ENCODE measurements around the gene TNNI3.

TNNI3 gene

GRCh38 chr19:55166530-55167268 lies 9.2 kb upstream of the TNNI3 start, which contains the start of gene DNAAF3:
Gene DNAAF3 (minus strand): TSS chr19:55166613. CDS start chr19:55166413, 200 bp downstream.
- no peak within 1 kb of the TSS for H3K4me2 ChIP-seq (ENCODE audit: low read depth, low read length, poor library complexity, severe bottlenecking)
- no peak within 1 kb of the TSS for H3K4me3 ChIP-seq (ENCODE audit: insufficient read depth, low read length, poor library complexity, severe bottlenecking)
- H3K9me3 ChIP-seq (ENCODE audit: insufficient read depth, low read length): no peaks in the 10 kb centered on the region
- no peak within 1 kb of the TSS for H2AFZ ChIP-seq (ENCODE audit: low read depth, low read length, severe bottlenecking)
- no peaks in the 10 kb centered on the region for H4K20me1 ChIP-seq (ENCODE audit: low read depth, low read length)
- no peaks in the 10 kb centered on the region for H3K27me3 ChIP-seq (ENCODE audit: low read length)
- H3K27ac ChIP-seq (ENCODE audit: low read depth, low read length): no peak within 1 kb of the TSS
- H3F3A ChIP-seq (ENCODE audit: insufficient read depth): 0 out of 2 replicates have a peak, but pooled peaks cover 3% of the 10 kb centered on the region
- no peaks in the 10 kb centered on the region for H3K9me2 ChIP-seq (replicated peaks; ENCODE audit: insufficient read depth, low read length)
- TF ChIP-seq CTCF (IDR thresholded peaks at IDR 0.05; ENCODE audit: insufficient read depth, low read length, poor library complexity, severe bottlenecking) (no peak), EZH2phosphoT487 (conservative IDR thresholded peaks at IDR 0.05; ENCODE audit: low read length) (no peak)
- H3K9ac ChIP-seq (ENCODE audit: low read length): no peak within 1 kb of the TSS
- no peaks in the 10 kb centered on the region for H3K79me2 ChIP-seq (ENCODE audit: insufficient read depth, low read length)
- no peaks in the 10 kb centered on the region for H3K36me3 ChIP-seq (ENCODE audit: low read length)

GRCh38 chr19:55165952-55166529 lies 8.5 kb upstream of the TNNI3 start:
- Histone ChIP-seq H3K27ac (ENCODE audit: low read depth, low read length) (no peak overlapping the region), H4K20me1 (ENCODE audit: low read depth, low read length) (no peaks in the 10 kb centered on the region), H3F3A (ENCODE audit: insufficient read depth) (0 out of 2 replicates have a peak, but pooled peaks cover 3% of the 10 kb centered on the region), H3K4me2 (ENCODE audit: low read depth, low read length, poor library complexity, severe bottlenecking) (no peak overlapping the region), H3K9me3 (ENCODE audit: insufficient read depth, low read length) (no peaks in the 10 kb centered on the region), H3K9me2 (replicated peaks; ENCODE audit: insufficient read depth, low read length) (no peaks in the 10 kb centered on the region), H3K79me2 (ENCODE audit: insufficient read depth, low read length) (no peaks in the 10 kb centered on the region), H3K4me3 (ENCODE audit: insufficient read depth, low read length, poor library complexity, severe bottlenecking) (no peak overlapping the region), H2AFZ (ENCODE audit: low read depth, low read length, severe bottlenecking) (no peak overlapping the region), H3K27me3 (ENCODE audit: low read length) (no peaks in the 10 kb centered on the region), H3K36me3 (ENCODE audit: low read length) (no peaks in the 10 kb centered on the region), H3K9ac (ENCODE audit: low read length) (no peak overlapping the region)
- no peak for TF ChIP-seq CTCF (IDR thresholded peaks at IDR 0.05; ENCODE audit: insufficient read depth, low read length, poor library complexity, severe bottlenecking)
- no peak for TF ChIP-seq EZH2phosphoT487 (conservative IDR thresholded peaks at IDR 0.05; ENCODE audit: low read length)

GRCh38 chr19:55161571-55162322 lies 4.2 kb upstream of the TNNI3 start:
- H2AFZ ChIP-seq (ENCODE audit: low read depth, low read length, severe bottlenecking): no peak overlapping the region
- no peak overlapping the region for H3K27ac ChIP-seq (ENCODE audit: low read depth, low read length)
- H3K27me3 ChIP-seq (ENCODE audit: low read length): no peaks in the 10 kb centered on the region
- no peaks in the 10 kb centered on the region for H3K9me2 ChIP-seq (replicated peaks; ENCODE audit: insufficient read depth, low read length)
- H3K4me2 ChIP-seq (ENCODE audit: low read depth, low read length, poor library complexity, severe bottlenecking): no peak overlapping the region
- no peak overlapping the region for H3K4me3 ChIP-seq (ENCODE audit: insufficient read depth, low read length, poor library complexity, severe bottlenecking)
- no peaks in the 10 kb centered on the region for H3K79me2 ChIP-seq (ENCODE audit: insufficient read depth, low read length)
- TF ChIP-seq EZH2phosphoT487 (conservative IDR thresholded peaks at IDR 0.05; ENCODE audit: low read length) (no peak), CTCF (IDR thresholded peaks at IDR 0.05; ENCODE audit: insufficient read depth, low read length, poor library complexity, severe bottlenecking) (no peak)
- 0 out of 2 replicates have a peak, but pooled peaks cover 3% of the 10 kb centered on the region for H3F3A ChIP-seq (ENCODE audit: insufficient read depth)
- no peaks in the 10 kb centered on the region for H3K9me3 ChIP-seq (ENCODE audit: insufficient read depth, low read length)
- H3K36me3 ChIP-seq (ENCODE audit: low read length): no peaks in the 10 kb centered on the region
- no peak overlapping the region for H3K9ac ChIP-seq (ENCODE audit: low read length)
- no peaks in the 10 kb centered on the region for H4K20me1 ChIP-seq (ENCODE audit: low read depth, low read length)
